GM23338 (cell line): ENCODE results near the gene ZNF444. TPM values are rescaled to one million over a fixed set of nuclear protein-coding genes. Genes with fewer than 3 reads are reported as not detected.

Experiments
- ATAC-seq: fragments of 200-7000 bp; cut with Tn5 transposase; 3 replicates; pipeline ENCODE4 v1.9.1; 2020
- DNase-seq: peaks from one replicate; pipeline ENCODE4 v3.0.0-alpha.2; 2015; ENCODE audit warnings: low spot score
- H2AFZ ChIP-seq: fragments of 200-600 bp; sonication (generic); 2 replicates; pipeline ENCODE4 v1.8.0; 2016; ENCODE audit warnings: antibody characterized with exemption, mild to moderate bottlenecking, moderate library complexity
- H3F3A ChIP-seq: fragments of 200-600 bp; sonication (generic); replicated peaks from 2 replicates; pipeline ENCODE4 v1.8.0; 2017; ENCODE audit warnings: antibody characterized with exemption, mixed run types, low read depth
- H3K27ac ChIP-seq: fragments of 200-600 bp; sonication (generic); 2 replicates; pipeline ENCODE4 v1.6.1; 2016; ENCODE audit warnings: low read depth
- H3K27me3 ChIP-seq: fragments of 200-600 bp; sonication (generic); 2 replicates; pipeline ENCODE4 v1.8.0; 2016; ENCODE audit warnings: mild to moderate bottlenecking, mixed run types, moderate library complexity; ENCODE audit not compliant: insufficient read depth
- H3K36me3 ChIP-seq: fragments of 200-600 bp; sonication (generic); 2 replicates; pipeline ENCODE4 v1.8.0; 2016; ENCODE audit warnings: mild to moderate bottlenecking; ENCODE audit not compliant: insufficient read depth
- H3K4me1 ChIP-seq: fragments of 200-600 bp; sonication (generic); 2 replicates; pipeline ENCODE4 v1.8.0; 2016; ENCODE audit warnings: mild to moderate bottlenecking, moderate library complexity; ENCODE audit not compliant: insufficient read depth
- H3K4me2 ChIP-seq: fragments of 200-600 bp; sonication (generic); 2 replicates; pipeline ENCODE4 v1.7.1; 2017; ENCODE audit warnings: mixed run types
- H3K4me3 ChIP-seq: fragments of 200-600 bp; sonication (generic); 2 replicates; pipeline ENCODE4 v1.6.1; 2016; ENCODE audit warnings: mixed run types
- H3K79me2 ChIP-seq: fragments of 200-600 bp; sonication (generic); replicated peaks from 2 replicates; pipeline ENCODE4 v1.8.0; 2017; ENCODE audit warnings: mild to moderate bottlenecking; ENCODE audit not compliant: insufficient read depth
- H3K9me2 ChIP-seq: fragments of 200-600 bp; sonication (generic); 2 replicates; pipeline ENCODE4 v1.8.0; 2017; ENCODE audit not compliant: insufficient read depth
- H4K20me1 ChIP-seq: fragments of 200-600 bp; sonication (generic); replicated peaks from 2 replicates; pipeline ENCODE4 v1.8.0; 2017; ENCODE audit warnings: mild to moderate bottlenecking; ENCODE audit not compliant: insufficient read depth
- H3K27ac Mint-ChIP-seq: 2 replicates; pipeline ENCODE4 v1.8.0; 2020; ENCODE audit warnings: inconsistent platforms, mild to moderate bottlenecking, moderate library complexity, mixed read lengths
- H3K27me3 Mint-ChIP-seq: 3 replicates; pipeline ENCODE4 v1.8.0; 2022; ENCODE audit warnings: low read depth, mild to moderate bottlenecking, moderate library complexity, mixed read lengths, inconsistent platforms; ENCODE audit not compliant: insufficient read depth, poor library complexity
- H3K36me3 Mint-ChIP-seq: 3 replicates; pipeline ENCODE4 v1.8.0; 2021; ENCODE audit warnings: low read depth, mild to moderate bottlenecking, inconsistent platforms, moderate library complexity, mixed read lengths
- H3K4me1 Mint-ChIP-seq: 3 replicates; pipeline ENCODE4 v1.8.0; 2020; ENCODE audit warnings: mild to moderate bottlenecking, inconsistent platforms, mixed read lengths
- H3K4me3 Mint-ChIP-seq: 3 replicates; pipeline ENCODE4 v1.8.0; 2021; ENCODE audit warnings: moderate library complexity, mild to moderate bottlenecking, inconsistent platforms, mixed read lengths
- H3K9me3 Mint-ChIP-seq: 3 replicates; pipeline ENCODE4 v1.8.0; 2020; ENCODE audit warnings: moderate library complexity, mild to moderate bottlenecking, inconsistent platforms, mixed read lengths
- CREB1 ChIP-seq: fragments of 250-450 bp; sonication (Bioruptor Pico); IDR thresholded peaks from 2 replicates; pipeline ENCODE4 v1.5.0; 2020; ENCODE audit warnings: low read depth, mild to moderate bottlenecking, moderate library complexity
- ETS1 ChIP-seq: IDR thresholded peaks from 2 replicates; pipeline ENCODE4 v1.6.1; 2016; ENCODE audit warnings: antibody characterized with exemption
- EZH2 ChIP-seq: fragments of 200-600 bp; sonication (generic); IDR thresholded peaks from one replicate; pipeline ENCODE4 v1.8.0; 2017; ENCODE audit warnings: antibody characterized with exemption, mild to moderate bottlenecking, low read depth; ENCODE audit not compliant: unreplicated experiment
- JUNB ChIP-seq: IDR thresholded peaks from one replicate; pipeline ENCODE4 v1.6.1; 2016; ENCODE audit warnings: antibody characterized with exemption; ENCODE audit not compliant: unreplicated experiment
- NANOG ChIP-seq: IDR thresholded peaks from 2 replicates; pipeline ENCODE4 v1.6.1; 2016; ENCODE audit warnings: antibody characterized with exemption, borderline replicate concordance
- POLR2AphosphoS5 ChIP-seq: IDR thresholded peaks from 2 replicates; pipeline ENCODE4 v1.6.1; 2016; ENCODE audit warnings: antibody characterized with exemption, low read depth
- STAT1 ChIP-seq: IDR thresholded peaks from one replicate; pipeline ENCODE4 v1.6.1; 2016; ENCODE audit warnings: antibody characterized with exemption; ENCODE audit not compliant: unreplicated experiment
- ZNF331 ChIP-seq: fragments of 250-450 bp; sonication (Bioruptor Pico); IDR thresholded peaks from 2 replicates; pipeline ENCODE4 v1.5.0; 2020; ENCODE audit warnings: low read depth, mild to moderate bottlenecking, moderate library complexity
- ZNF462 ChIP-seq: fragments of 250-450 bp; sonication (Bioruptor Pico); IDR thresholded peaks from 2 replicates; pipeline ENCODE4 v1.5.0; 2020; ENCODE audit warnings: mild to moderate bottlenecking, moderate library complexity
- polyA plus RNA-seq: library from polyadenylated mRNA; unstranded; fragments of >200 nt; fragmentation: Nextera tagmentation; extraction: Ambion mirVana; gene quantifications from 2 replicates; pipeline ENCODE4 v1.2.1, GENCODE V29; 2016
- total RNA-seq: library from RNA; depleted of rRNA; stranded (reverse); fragments of >200 nt; shearing (Covaris generic); gene quantifications from 2 replicates; pipeline ENCODE4 v1.2.3, GENCODE V29; 2014

Gene ZNF444
- total and polyA plus RNA-seq, 2 experiments from 2014 or later = 25.1 to 58.5 TPM

DNA sequence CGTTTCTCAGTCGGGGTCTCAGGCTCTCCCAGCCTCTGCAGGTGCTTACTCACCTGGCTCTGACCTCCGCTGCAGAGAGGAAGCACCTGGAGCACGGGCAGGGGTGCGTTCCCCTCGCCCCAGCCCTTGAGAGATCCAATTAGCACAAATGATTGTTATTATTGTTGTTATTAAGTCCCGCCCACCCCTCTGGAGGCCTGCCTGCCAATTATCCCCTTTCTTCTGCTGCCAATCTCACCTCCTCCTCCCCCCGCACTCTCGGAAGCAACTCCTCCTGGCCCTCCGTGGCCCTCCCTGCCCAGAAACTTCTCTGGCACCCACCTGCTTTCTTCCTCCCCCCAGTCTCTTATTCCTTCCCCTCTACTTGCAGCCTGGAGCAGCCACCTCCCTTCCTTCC lies 28.8 kb upstream of the ZNF444 start:
- H3K27me3 Mint-ChIP-seq = peaks cover 34% of the 10 kb centered on the region
- ATAC-seq (no peak), DNase-seq (no peak)
- H3K27ac ChIP-seq = no peak overlapping the region
- peak overlapping the region; percentile 61 for H3K27ac Mint-ChIP-seq
- H3K9me2 ChIP-seq = no peaks in the 10 kb centered on the region
- H3K4me3 ChIP-seq = no peak overlapping the region
- peaks cover 57% of the 10 kb centered on the region for H3K4me1 ChIP-seq
- H3K79me2 ChIP-seq = peaks cover 96% of the 10 kb centered on the region
- peaks cover 7% of the 10 kb centered on the region; the same call in 1 of the 3 replicates for H3K36me3 Mint-ChIP-seq
- no peaks in the 10 kb centered on the region for H3K27me3 ChIP-seq
- no peak overlapping the region for H2AFZ ChIP-seq
- no peaks in the 10 kb centered on the region; the same call in 2 of the 3 replicates for H3K9me3 Mint-ChIP-seq
- H3K4me1 Mint-ChIP-seq = peaks cover 72% of the 10 kb centered on the region
- H4K20me1 ChIP-seq = peaks cover 48% of the 10 kb centered on the region
- no peaks in the 10 kb centered on the region for H3K36me3 ChIP-seq
- H3K4me2 ChIP-seq = no peak overlapping the region
- TF ChIP-seq NANOG = no peak
- TF ChIP-seq EZH2 = no peak
- no peak for TF ChIP-seq CREB1 (CRISPR knock-in tag)
- no peak for TF ChIP-seq JUNB
- TF ChIP-seq ETS1 = no peak
- peak overlapping the region; percentile 46 for H3K4me3 Mint-ChIP-seq
- no peaks in the 10 kb centered on the region for H3F3A ChIP-seq

DNA sequence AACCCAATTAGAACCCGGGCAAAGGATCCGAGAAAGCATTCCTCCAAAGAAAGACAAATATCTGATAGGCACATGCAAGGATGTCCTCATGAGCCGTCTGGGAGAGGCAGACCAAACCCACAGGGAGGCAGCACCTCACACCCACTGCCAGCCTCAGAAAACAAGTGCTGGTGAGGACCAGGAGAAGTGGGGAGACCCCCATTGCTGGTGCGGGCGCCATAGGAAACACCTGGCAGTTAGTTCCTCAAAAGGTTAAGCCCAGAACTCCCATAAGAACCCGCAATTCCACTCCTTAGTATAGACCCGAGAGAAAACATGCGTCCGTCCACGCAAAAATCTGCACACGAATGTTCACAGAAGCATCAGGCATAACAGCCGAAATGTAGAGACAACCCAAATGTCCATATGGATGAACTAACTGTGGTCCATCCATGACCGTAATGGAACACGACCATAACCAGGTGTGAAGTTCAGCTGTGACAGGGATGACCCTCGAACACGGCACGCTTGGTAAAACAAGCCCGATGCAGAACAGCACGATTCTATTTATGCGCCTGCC lies 27.9 kb upstream of the ZNF444 start:
- H3K27ac ChIP-seq = peak overlapping the region; percentile 78
- no peaks in the 10 kb centered on the region for H3F3A ChIP-seq
- no peaks in the 10 kb centered on the region; the same call in 2 of the 3 replicates for H3K9me3 Mint-ChIP-seq
- peaks cover 7% of the 10 kb centered on the region; the same call in 1 of the 3 replicates for H3K36me3 Mint-ChIP-seq
- peaks cover 97% of the 10 kb centered on the region for H3K79me2 ChIP-seq
- peaks cover 48% of the 10 kb centered on the region for H4K20me1 ChIP-seq
- H3K27me3 Mint-ChIP-seq = peaks cover 27% of the 10 kb centered on the region
- peak overlapping the region; percentile 14; the same call in 2 of the 3 replicates for H3K4me3 Mint-ChIP-seq
- H3K4me1 ChIP-seq = peaks cover 55% of the 10 kb centered on the region
- no peaks in the 10 kb centered on the region for H3K27me3 ChIP-seq
- no peak for DNase-seq
- H3K4me2 ChIP-seq = peak overlapping the region; percentile 51
- H3K9me2 ChIP-seq = no peaks in the 10 kb centered on the region
- peak overlapping the region; percentile 86 for H3K27ac Mint-ChIP-seq
- H3K36me3 ChIP-seq = no peaks in the 10 kb centered on the region
- peaks cover 74% of the 10 kb centered on the region for H3K4me1 Mint-ChIP-seq
- no peak for ATAC-seq
- 0 out of 2 replicates have a peak overlapping the region, but pooled peaks have one; percentile 30 for H3K4me3 ChIP-seq
- H2AFZ ChIP-seq = no peak overlapping the region
- TF ChIP-seq EZH2 = no peak
- TF ChIP-seq ETS1 = no peak
- no peak for TF ChIP-seq JUNB
- TF ChIP-seq ZNF331 (CRISPR knock-in tag) = no peak
- no peak for TF ChIP-seq POLR2AphosphoS5
- TF ChIP-seq ZNF462 (CRISPR knock-in tag) = no peak
- no peak for TF ChIP-seq CREB1 (CRISPR knock-in tag)
- TF ChIP-seq STAT1 = no peak
